ENCODE measurements around the gene EP400.

EP400 gene

DNA sequence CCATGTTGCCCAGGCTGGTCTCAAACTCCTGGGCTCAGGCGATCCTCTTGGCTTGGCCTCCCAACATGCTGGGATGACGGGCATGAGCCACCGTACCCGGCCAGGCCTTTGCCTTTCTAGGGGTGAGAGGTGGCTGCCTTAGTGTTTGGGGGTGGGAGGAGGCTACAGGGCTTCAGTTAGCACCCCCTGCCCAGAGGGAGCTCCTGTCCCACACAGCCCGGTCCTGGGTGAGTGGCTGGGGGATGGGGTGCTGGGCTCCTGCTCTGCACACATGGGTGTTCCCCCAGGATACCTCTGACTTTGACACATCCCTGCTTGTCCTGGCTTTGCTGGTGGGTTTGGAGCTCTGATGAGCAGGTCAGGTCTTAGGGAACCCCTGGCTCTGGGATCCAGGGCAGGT is 45.4 kb upstream of the EP400 start:
- in situ Hi-C loops (cut with MboI; ENCODE audit: low pct_unique_long_range_greater_than_20kb, low sequenced_read_pairs, unreplicated experiment), result no loop called here
- no peak for TF ChIP-seq CTCF (IDR thresholded peaks at IDR 0.05; ENCODE audit: extremely low read depth, insufficient read depth, missing control alignments)
- DNase-seq (ENCODE audit: low spot score), result no peak

DNA sequence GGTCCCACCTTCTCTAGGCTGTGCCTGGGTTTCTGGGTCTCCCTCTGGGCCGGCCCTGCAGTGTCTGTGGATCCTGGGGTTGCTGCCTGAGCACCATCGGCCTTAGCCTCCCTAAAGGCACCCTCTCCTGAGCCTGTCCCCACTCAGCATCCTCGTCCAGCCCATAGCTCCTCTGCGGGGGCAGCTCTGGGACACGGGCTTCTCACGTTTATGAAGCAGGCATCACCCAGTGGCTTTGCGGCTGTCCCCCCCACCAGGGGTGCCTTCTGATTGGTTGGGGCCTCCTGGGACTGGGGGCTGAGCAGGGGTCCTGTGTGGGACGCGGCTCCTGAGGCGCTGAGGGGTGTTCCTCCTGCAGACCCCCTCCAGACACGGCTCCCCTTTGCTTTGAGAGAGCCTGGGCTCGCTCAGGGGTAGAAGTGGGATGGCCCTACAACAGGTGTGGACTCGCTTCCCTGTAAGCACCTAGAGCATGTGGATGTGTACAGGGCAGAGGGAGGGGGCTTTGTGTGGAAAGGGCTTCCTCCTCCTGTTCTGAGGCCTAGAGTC is 44.6 kb upstream of the EP400 start:
- no peak for DNase-seq (ENCODE audit: low spot score)
- no peak for TF ChIP-seq CTCF (IDR thresholded peaks at IDR 0.05; ENCODE audit: extremely low read depth, insufficient read depth, missing control alignments)
- in situ Hi-C loops (cut with MboI; ENCODE audit: low pct_unique_long_range_greater_than_20kb, low sequenced_read_pairs, unreplicated experiment), result no loop called here

- DNase-seq (ENCODE audit: low spot score), result no peak
- in situ Hi-C loops (cut with MboI; ENCODE audit: low pct_unique_long_range_greater_than_20kb, low sequenced_read_pairs, unreplicated experiment), result no loop called here
- TF ChIP-seq CTCF (IDR thresholded peaks at IDR 0.05; ENCODE audit: extremely low read depth, insufficient read depth, missing control alignments), result no peak
Measured at GRCh38 chr12:131905630-131906091, 44.1 kb upstream of the EP400 start.

DNA sequence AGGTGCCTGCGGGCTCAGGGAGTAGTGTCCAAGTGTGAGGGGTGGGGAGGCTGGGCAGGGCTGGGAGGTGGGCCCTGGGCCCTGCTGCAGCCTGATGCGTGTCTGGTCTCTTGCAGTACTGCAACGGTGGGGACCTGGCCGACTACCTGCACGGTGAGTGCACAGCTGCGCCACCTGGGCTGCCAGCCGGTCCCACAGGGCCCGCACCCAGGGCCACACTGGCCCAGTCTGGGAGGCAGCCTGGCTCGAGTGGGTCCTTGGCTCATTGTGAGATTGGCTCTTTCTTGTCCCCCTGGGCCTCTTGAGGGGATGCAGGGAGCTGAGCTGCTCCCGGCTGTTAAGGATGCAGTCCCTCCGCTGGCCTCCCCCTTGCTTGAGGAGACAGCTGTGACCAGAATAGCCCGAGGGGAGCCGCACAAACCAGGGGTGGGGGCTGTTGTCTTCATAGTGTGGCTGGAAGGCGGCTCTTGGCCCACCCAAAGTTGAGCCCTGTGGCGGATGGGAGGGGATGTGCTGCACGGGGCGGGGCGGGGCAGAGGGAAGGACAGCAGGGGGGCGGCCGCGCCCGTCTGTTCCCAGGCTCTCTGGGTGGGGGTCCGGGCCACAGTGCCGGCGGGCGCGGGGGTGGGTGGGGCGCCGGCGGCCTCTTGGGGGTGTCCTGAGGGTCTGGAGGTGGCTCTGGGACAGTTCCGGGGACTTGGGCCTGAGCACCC is 42.2 kb upstream of the EP400 start:
- in situ Hi-C loops (cut with MboI; ENCODE audit: low pct_unique_long_range_greater_than_20kb, low sequenced_read_pairs, unreplicated experiment), result no loop called here
- TF ChIP-seq CTCF (IDR thresholded peaks at IDR 0.05; ENCODE audit: extremely low read depth, insufficient read depth, missing control alignments), result no peak
- DNase-seq (ENCODE audit: low spot score), result no peak

GRCh38 chr12:131908092-131909080 is 41.4 kb upstream of the EP400 start:
- in situ Hi-C loops (cut with MboI; ENCODE audit: low pct_unique_long_range_greater_than_20kb, low sequenced_read_pairs, unreplicated experiment), result no loop called here
- no peak for TF ChIP-seq CTCF (IDR thresholded peaks at IDR 0.05; ENCODE audit: extremely low read depth, insufficient read depth, missing control alignments)
- no peak for DNase-seq (ENCODE audit: low spot score)

DNA sequence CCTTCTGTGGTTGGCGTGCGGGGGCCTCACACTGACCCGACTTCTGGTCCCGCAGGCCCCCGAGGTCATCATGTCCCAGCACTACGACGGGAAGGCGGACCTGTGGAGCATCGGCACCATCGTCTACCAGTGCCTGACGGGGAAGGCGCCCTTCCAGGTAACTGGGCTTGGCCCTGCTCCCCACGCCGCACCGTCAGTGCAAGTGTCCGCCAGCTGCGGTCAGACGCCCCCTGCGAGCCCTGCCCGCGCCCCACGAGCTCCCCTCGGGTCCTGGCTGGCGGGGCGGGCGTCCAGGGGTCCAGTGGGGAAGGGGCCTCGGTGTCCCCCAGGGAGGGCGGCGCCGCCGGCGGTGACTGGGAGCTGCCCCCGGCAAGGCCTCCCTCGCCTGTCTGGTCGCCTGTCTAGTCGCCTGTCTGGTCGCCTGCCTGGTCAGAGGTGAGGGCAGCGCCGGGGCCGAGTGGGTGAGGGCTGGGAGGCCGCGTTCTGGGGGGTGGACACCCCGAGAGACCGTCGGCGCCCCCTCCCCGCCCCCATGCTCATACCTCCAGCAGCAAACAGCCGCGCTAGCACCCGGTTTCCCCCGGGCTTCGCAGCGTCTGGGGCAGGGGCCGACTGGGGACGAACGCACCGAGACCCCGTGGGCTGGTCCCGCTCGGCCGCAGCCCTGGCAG is 40.5 kb upstream of the EP400 start:
- in situ Hi-C loops (cut with MboI; ENCODE audit: low pct_unique_long_range_greater_than_20kb, low sequenced_read_pairs, unreplicated experiment), result no loop called here
- DNase-seq (ENCODE audit: low spot score), result no peak

More for the DNA sequence above, 40.5 kb upstream of the EP400 start:
- TF ChIP-seq CTCF (IDR thresholded peaks at IDR 0.05; ENCODE audit: extremely low read depth, insufficient read depth, missing control alignments), result no peak
